Fibroblast of lung (primary cell): Measurements from ENCODE around the gene EFCC1.

Experiments used
- EZH2 ChIP-seq: IDR thresholded peaks from 2 replicates; pipeline ENCODE4 v1.5.1; 2012; ENCODE audit warnings: low read length, control low read depth, mild to moderate bottlenecking; ENCODE audit errors: missing control alignments
- TF ChIP-seq, protein P1 (sequence below), 2 donors: IDR thresholded peaks in 1 of 2; conservative IDR thresholded peaks in 1 of 2; 1 replicate in 1 of 2; 2 replicates in 1 of 2; pipeline ENCODE4 v1.5.1; 2011 to 2012; ENCODE audit warnings: low read length in 2 of 2, control low read depth in 1 of 2, inconsistent platforms in 1 of 2, low read depth in 1 of 2, mild to moderate bottlenecking in 1 of 2

DNA sequence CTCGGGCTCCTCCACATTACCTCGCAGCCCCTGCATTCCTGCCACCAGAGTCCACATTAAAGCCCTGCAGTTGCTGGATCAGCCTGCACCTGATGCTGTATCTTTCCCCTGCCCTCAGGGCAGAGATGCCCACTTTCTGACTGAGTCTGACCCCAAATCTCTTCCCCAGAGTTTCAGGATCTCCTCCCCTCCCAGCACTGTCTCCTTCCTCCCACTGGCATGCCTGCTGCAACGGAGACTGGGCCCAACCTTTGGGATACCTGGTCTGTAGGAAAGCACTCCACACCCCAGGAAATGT is 38.9 kb downstream of the EFCC1 start:
- TF ChIP-seq, protein P1, sequence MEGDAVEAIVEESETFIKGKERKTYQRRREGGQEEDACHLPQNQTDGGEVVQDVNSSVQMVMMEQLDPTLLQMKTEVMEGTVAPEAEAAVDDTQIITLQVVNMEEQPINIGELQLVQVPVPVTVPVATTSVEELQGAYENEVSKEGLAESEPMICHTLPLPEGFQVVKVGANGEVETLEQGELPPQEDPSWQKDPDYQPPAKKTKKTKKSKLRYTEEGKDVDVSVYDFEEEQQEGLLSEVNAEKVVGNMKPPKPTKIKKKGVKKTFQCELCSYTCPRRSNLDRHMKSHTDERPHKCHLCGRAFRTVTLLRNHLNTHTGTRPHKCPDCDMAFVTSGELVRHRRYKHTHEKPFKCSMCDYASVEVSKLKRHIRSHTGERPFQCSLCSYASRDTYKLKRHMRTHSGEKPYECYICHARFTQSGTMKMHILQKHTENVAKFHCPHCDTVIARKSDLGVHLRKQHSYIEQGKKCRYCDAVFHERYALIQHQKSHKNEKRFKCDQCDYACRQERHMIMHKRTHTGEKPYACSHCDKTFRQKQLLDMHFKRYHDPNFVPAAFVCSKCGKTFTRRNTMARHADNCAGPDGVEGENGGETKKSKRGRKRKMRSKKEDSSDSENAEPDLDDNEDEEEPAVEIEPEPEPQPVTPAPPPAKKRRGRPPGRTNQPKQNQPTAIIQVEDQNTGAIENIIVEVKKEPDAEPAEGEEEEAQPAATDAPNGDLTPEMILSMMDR (conservative IDR thresholded peaks at IDR 0.05 in 1 of 2, IDR thresholded peaks at IDR 0.05 in 1 of 2; ENCODE audit: low read depth in 1 of 2, low read length in 2 of 2): no peak
- no peak for TF ChIP-seq EZH2
